NOMO-1 (cell line): Measurements from ENCODE around the gene LINGO3.

Source experiments
- DNase-seq, 2 experiments: peaks; one replicate each; lab custom pipeline; 2025; ENCODE audit not compliant: unreplicated experiment in 2 of 2; lab: John Stamatoyannopoulos, UW

The LINGO3 gene

DNA sequence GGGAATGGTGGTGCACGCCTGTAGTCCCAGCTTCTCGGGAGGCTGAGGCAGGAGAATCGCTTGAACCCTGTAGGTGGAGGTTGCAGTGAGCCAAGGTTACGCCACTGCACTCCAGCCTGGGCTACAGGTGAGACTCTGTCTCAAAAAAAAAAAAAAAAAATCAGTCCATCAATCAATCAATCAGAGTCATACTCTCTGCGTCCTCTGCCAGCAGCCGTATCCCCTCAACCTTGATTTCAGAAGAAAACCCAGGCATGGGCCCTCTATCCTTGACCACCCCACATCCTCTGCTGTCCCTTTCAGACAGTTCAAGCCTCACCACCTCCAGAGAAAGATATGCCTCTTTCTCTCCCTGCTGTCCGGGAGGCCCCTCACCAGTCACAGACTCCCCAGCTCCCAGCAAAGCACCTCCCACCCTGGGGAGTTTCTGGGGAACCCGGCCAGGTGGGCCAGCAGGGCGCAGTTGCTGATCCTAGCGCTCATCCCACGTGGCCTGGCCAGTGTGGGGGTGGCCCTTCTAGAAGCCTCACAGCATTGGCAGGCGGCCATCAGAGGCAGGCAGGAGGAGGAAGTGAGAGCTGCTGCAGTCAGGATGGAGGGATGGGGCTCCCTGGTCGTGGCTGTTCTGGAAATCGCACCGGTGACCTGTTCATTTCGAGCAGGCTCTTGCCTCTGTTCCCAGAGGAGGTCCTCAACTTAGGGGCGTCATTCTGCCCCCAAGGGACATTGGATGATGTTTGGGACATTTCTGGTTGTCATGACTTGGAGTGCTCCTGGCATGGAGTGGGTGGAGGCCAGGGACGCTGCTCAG is 41.6 kb downstream of the LINGO3 start:
- peak; percentile 78 to 80 for DNase-seq

DNA sequence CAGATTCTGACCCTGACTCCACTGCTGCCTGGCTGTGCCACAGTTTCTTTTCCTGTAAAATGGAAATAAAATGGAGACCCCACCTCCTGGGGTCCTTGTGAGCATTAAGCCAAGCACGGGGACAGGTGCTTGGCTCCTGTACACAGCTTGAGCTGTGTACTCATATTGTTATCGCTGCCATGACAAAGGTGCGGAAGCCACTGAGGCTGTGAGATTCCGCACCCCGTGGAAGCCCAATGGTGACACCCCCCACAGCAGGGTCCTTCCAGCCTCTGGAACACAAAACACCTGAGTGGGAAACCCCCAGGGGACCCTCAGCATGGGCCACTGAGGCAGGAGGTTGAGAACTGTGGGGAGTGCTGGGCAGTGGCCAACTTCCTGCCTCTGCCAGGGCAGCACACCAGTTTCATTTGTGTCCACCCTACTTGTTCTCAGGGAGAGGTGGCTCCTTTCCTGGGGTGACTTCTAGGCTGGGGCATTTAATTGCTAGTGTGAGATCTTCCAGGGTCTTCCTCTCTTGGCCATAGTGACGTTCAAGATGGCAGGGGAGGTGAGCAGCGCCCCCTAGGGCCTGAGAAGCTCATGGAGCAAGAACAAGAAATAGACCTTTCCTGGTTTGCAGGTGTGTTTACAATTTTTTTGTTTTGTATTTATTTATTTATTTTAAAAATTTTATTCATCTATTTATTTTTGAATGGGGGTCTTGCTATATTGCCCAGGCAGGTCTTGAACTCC is 46.3 kb downstream of the LINGO3 start:
- no peak for DNase-seq

GRCh38 chr19:2260341-2260805 is 47.6 kb downstream of the LINGO3 start:
- DNase-seq: no peak

- no peak for DNase-seq
These were observed 48.6 kb downstream of the LINGO3 start for GRCh38 chr19:2259336-2259735.
